ENCODE data around the gene LYSMD2.
"Not testable (repeated sequence)": the region's sequence is repeated elsewhere in the genome, so short reads cannot be mapped to it uniquely, and the experiment has no call there.

LYSMD2 gene

GRCh38 chr15:51737522-51738305, at the start of gene LYSMD2:
LYSMD2 (minus strand) TSS chr15:51737655; CDS start chr15:51737622, 33 bp downstream.
- peak; percentile 65 for DNase-seq

- DNase-seq: not testable (repeated sequence)
These were observed 49.7 kb upstream of the LYSMD2 start for GRCh38 chr15:51787130-51787529.

- DNase-seq: no peak
These were observed 46.5 kb upstream of the LYSMD2 start for GRCh38 chr15:51783967-51784366.

- DNase-seq: peak; percentile 76
These were observed 45.0 kb upstream of the LYSMD2 start for GRCh38 chr15:51782357-51782896.

- no peak for DNase-seq
These were observed 44.1 kb upstream of the LYSMD2 start for GRCh38 chr15:51781506-51781905.

- no peak for DNase-seq
These were observed 43.2 kb upstream of the LYSMD2 start for GRCh38 chr15:51780636-51781035.

GRCh38 chr15:51776952-51777569, 39.6 kb upstream of the LYSMD2 start:
- DNase-seq: peak; percentile 83

- DNase-seq: peak; percentile 73
These were observed 38.7 kb upstream of the LYSMD2 start for GRCh38 chr15:51775967-51776816.

- no peak for DNase-seq
These were observed 37.5 kb upstream of the LYSMD2 start for GRCh38 chr15:51774916-51775315.

- DNase-seq: no peak
These were observed 34.3 kb upstream of the LYSMD2 start for GRCh38 chr15:51771773-51772172.

- no peak for DNase-seq
These were observed 33.4 kb upstream of the LYSMD2 start for GRCh38 chr15:51770902-51771301.

- DNase-seq: no peak
These were observed 30.6 kb upstream of the LYSMD2 start for GRCh38 chr15:51768018-51768417.

- DNase-seq: no peak
These were observed 28.9 kb upstream of the LYSMD2 start for GRCh38 chr15:51766341-51766740.

GRCh38 chr15:51765751-51766150, 28.3 kb upstream of the LYSMD2 start:
- no peak for DNase-seq

- peak; percentile 9 for DNase-seq
These were observed 23.4 kb upstream of the LYSMD2 start for GRCh38 chr15:51760805-51761204.

- DNase-seq: peak; percentile 49
These were observed 22.2 kb upstream of the LYSMD2 start for GRCh38 chr15:51759557-51760070.

- DNase-seq: no peak
These were observed 21.2 kb upstream of the LYSMD2 start for GRCh38 chr15:51758645-51759044.

- DNase-seq: no peak
These were observed 20.0 kb upstream of the LYSMD2 start for GRCh38 chr15:51757450-51757849.

- peak; percentile 30 for DNase-seq
These were observed 19.0 kb upstream of the LYSMD2 start for GRCh38 chr15:51756482-51756881.

GRCh38 chr15:51755790-51756189, 18.3 kb upstream of the LYSMD2 start:
- DNase-seq: no peak

GRCh38 chr15:51754267-51754666, 16.8 kb upstream of the LYSMD2 start:
- DNase-seq: peak; percentile 10

- no peak for DNase-seq
These were observed 15.4 kb upstream of the LYSMD2 start for GRCh38 chr15:51752888-51753287.
